CD14-positive monocyte (primary cell): Measurements from ENCODE around the gene CACNA1H. TPM values are rescaled to one million over a fixed set of nuclear protein-coding genes. Genes with fewer than 3 reads are reported as not detected.

Source experiments
- DNase-seq, 3 donors: peaks; one replicate each; pipeline ENCODE4 v3.0.0-alpha.2; 2011 to 2022
- H2AFZ ChIP-seq: 2 replicates; pipeline ENCODE4 v1.6.0; 2012; ENCODE audit warnings: mild to moderate bottlenecking, low read depth, low read length, inconsistent platforms; ENCODE audit not compliant: insufficient read depth, poor library complexity, severe bottlenecking
- H3K27ac ChIP-seq, 2 donors: 1 replicate in 1 of 2; 2 replicates in 1 of 2; pipeline ENCODE4 v1.5.1; 2012 to 2013; ENCODE audit warnings: low read length in 2 of 2, control low read depth in 1 of 2, inconsistent platforms in 1 of 2, low read depth in 1 of 2, mild to moderate bottlenecking in 1 of 2
- H3K27me3 ChIP-seq, 2 donors: one replicate each; pipeline versions ENCODE4 v1.6.0 to v1.6.1; 2011 to 2013; ENCODE audit warnings: low read length in 2 of 2; ENCODE audit not compliant: control insufficient read depth in 2 of 2, insufficient read depth in 2 of 2
- H3K36me3 ChIP-seq, 2 donors: replicated peaks in 1 of 2; 1 replicate in 1 of 2; 2 replicates in 1 of 2; pipeline versions ENCODE4 v1.5.1 to v1.6.1; 2012 to 2013; ENCODE audit warnings: low read length in 2 of 2, control low read depth in 1 of 2, inconsistent platforms in 1 of 2, mild to moderate bottlenecking in 1 of 2; ENCODE audit not compliant: insufficient read depth in 2 of 2, control insufficient read depth in 1 of 2
- H3K4me1 ChIP-seq, 2 donors: 1 replicate in 1 of 2; 2 replicates in 1 of 2; pipeline versions ENCODE4 v1.5.1 to v1.6.1; 2012 to 2013; ENCODE audit warnings: low read length in 2 of 2, control low read depth in 1 of 2, inconsistent platforms in 1 of 2, mild to moderate bottlenecking in 1 of 2, moderate library complexity in 1 of 2; ENCODE audit not compliant: insufficient read depth in 2 of 2, control insufficient read depth in 1 of 2
- H3K4me2 ChIP-seq: replicated peaks from 2 replicates; pipeline ENCODE3; 2012; ENCODE audit warnings: low read length, moderate library complexity, mild to moderate bottlenecking; ENCODE audit not compliant: poor library complexity, severe bottlenecking; ENCODE audit errors: extremely low read depth
- H3K4me3 ChIP-seq, 3 experiments: fragments of 200-600 bp in 1 of 3; sonication (generic) in 1 of 3; replicated peaks in 1 of 3; 1 replicate in 2 of 3; 2 replicates in 1 of 3; pipeline ENCODE4 v1.5.1; 2011 to 2013; ENCODE audit warnings: low read length in 3 of 3, mild to moderate bottlenecking in 3 of 3, control low read depth in 2 of 3, low read depth in 2 of 3, inconsistent platforms in 1 of 3, moderate library complexity in 1 of 3
- H3K79me2 ChIP-seq: 2 replicates; pipeline ENCODE4 v1.6.0; 2012; ENCODE audit warnings: mild to moderate bottlenecking, control low read depth, inconsistent platforms, low read length, moderate library complexity; ENCODE audit not compliant: insufficient read depth
- H3K9ac ChIP-seq: 2 replicates; pipeline ENCODE4 v1.6.0; 2017; ENCODE audit warnings: low read length, mild to moderate bottlenecking; ENCODE audit not compliant: insufficient read depth, poor library complexity, severe bottlenecking
- H3K9me3 ChIP-seq, 2 donors: replicated peaks in 1 of 2; 1 replicate in 1 of 2; 2 replicates in 1 of 2; pipeline versions ENCODE4 v1.5.1 to v1.6.1; 2012 to 2013; ENCODE audit warnings: low read length in 2 of 2, control low read depth in 1 of 2; ENCODE audit not compliant: control insufficient read depth in 1 of 2, insufficient read depth in 1 of 2
- H4K20me1 ChIP-seq: 2 replicates; pipeline ENCODE4 v1.6.0; 2012; ENCODE audit warnings: mild to moderate bottlenecking, low read length, control low read depth, moderate library complexity; ENCODE audit not compliant: insufficient read depth
- H3K27ac Mint-ChIP-seq, 7 donors: one replicate each; pipeline ENCODE4 v1.8.0; 2020; ENCODE audit warnings: mild to moderate bottlenecking in 7 of 7, mixed read lengths in 7 of 7, moderate library complexity in 6 of 7, inconsistent platforms in 2 of 7
- H3K27me3 Mint-ChIP-seq, 3 donors: one replicate each; pipeline ENCODE4 v1.8.0; 2021 to 2022; ENCODE audit warnings: low read depth in 3 of 3, mild to moderate bottlenecking in 3 of 3, mixed read lengths in 3 of 3, moderate library complexity in 3 of 3, inconsistent platforms in 1 of 3
- H3K36me3 Mint-ChIP-seq, 2 donors: one replicate each; pipeline ENCODE4 v1.8.0; 2020; ENCODE audit warnings: mixed read lengths in 2 of 2, inconsistent platforms in 1 of 2, mild to moderate bottlenecking in 1 of 2
- H3K4me1 Mint-ChIP-seq: one replicate; pipeline ENCODE4 v1.8.0; 2020; ENCODE audit warnings: mild to moderate bottlenecking, mixed read lengths
- H3K4me3 Mint-ChIP-seq, 2 donors: one replicate each; pipeline ENCODE4 v1.8.0; 2020; ENCODE audit warnings: mild to moderate bottlenecking in 2 of 2, mixed read lengths in 2 of 2, moderate library complexity in 1 of 2
- H3K9me3 Mint-ChIP-seq, 7 donors: one replicate each; pipeline ENCODE4 v1.8.0; 2020 to 2022; ENCODE audit warnings: mixed read lengths in 7 of 7, mild to moderate bottlenecking in 6 of 7, moderate library complexity in 6 of 7, inconsistent platforms in 2 of 7
- CTCF ChIP-seq: fragments of 200-600 bp; IDR thresholded peaks from one replicate; pipeline ENCODE4 v1.8.0; 2022; ENCODE audit warnings: antibody characterized with exemption, mild to moderate bottlenecking
- WGBS: methylation state at CpG from one replicate; pipeline ENCODE4 v1.1.5; 2013; ENCODE audit warnings: missing lambda C conversion rate; ENCODE audit not compliant: insufficient coverage; 5-methylcytosine and 5-hydroxymethylcytosine counted together
- intact Hi-C, 2 donors: fragments of 100-400 bp; cut with micrococcal nuclease; formaldehyde crosslinking; loops; one replicate each; pipeline versions ENCODE4 v1.15.0 to v1.15.1; 2023
- polyA plus RNA-seq, 3 donors: library from polyadenylated mRNA; depleted of rRNA in 1 of 3; unstranded in 2 of 3; stranded (reverse) in 1 of 3; fragments of 300-500 nt in 2 of 3; fragments of >200 nt in 1 of 3; fragmentation: Illumina TruSeq in 2 of 3; gene quantifications; 1 replicate in 2 of 3; 2 replicates in 1 of 3; pipeline ENCODE4 v1.2.3, GENCODE V29; 2012 to 2021

CACNA1H gene
- polyA plus RNA-seq, 3 donors, result not detected

DNA sequence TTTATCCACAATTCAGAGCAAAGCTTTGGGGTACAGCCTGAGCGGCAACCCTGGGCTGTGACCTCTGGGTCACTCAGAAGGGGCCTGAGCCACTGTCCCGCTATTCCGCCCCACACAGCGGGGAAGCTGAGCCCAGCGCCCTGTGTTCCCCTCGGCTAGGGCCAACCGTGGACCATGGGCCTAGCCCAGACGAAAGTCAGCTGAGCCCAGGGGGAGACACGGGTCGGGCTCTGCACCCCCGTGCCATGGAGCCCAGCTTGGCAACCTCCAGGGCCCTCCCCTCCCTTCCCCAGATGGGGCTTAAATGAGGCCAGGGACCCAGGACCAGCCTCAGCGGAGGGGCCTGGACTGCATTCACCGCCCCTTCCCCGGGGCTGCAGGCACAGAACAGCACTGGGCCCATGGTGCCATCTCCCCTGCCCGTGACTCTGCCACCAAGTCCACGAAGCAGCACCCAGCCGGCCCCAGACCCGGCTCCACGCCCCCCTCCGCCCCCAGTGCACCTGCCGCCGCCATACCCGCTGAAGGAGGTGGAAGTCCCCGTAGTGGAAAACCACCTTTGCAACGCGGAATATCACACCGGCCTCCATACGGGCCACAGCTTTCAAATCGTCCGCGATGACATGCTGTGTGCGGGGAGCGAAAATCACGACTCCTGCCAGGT is 104.8 kb downstream of the CACNA1H start:
- no peak overlapping the region for H3K4me3 Mint-ChIP-seq
- Histone ChIP-seq H3K27me3 (peaks cover 0 to 38% of the 10 kb centered on the region in 2 donors), H3K4me3 (no peak overlapping the region), H3K36me3 (no peaks in the 10 kb centered on the region), H3K27ac (no peak overlapping the region), H3K79me2 (no peaks in the 10 kb centered on the region), H2AFZ (no peak overlapping the region), H3K9me3 (no peaks in the 10 kb centered on the region), H3K4me2 (no peak overlapping the region), H4K20me1 (no peaks in the 10 kb centered on the region), H3K9ac (no peak overlapping the region), H3K4me1 (no peaks in the 10 kb centered on the region)
- TF ChIP-seq CTCF, result no peak
- no peaks in the 10 kb centered on the region for H3K36me3 Mint-ChIP-seq
- H3K27me3 Mint-ChIP-seq, result peaks cover 28 to 49% (median 28%) of the 10 kb centered on the region in 3 donors
- H3K27ac Mint-ChIP-seq, result no peak overlapping the region
- peaks cover 4% of the 10 kb centered on the region for H3K4me1 Mint-ChIP-seq
- WGBS, result 86% methylated on average over 33 of the region's 34 CpGs
- DNase-seq, result no peak
- intact Hi-C loops, result no loop called here
- H3K9me3 Mint-ChIP-seq, result peaks cover 0 to 4% (median 0%) of the 10 kb centered on the region in 7 donors

DNA sequence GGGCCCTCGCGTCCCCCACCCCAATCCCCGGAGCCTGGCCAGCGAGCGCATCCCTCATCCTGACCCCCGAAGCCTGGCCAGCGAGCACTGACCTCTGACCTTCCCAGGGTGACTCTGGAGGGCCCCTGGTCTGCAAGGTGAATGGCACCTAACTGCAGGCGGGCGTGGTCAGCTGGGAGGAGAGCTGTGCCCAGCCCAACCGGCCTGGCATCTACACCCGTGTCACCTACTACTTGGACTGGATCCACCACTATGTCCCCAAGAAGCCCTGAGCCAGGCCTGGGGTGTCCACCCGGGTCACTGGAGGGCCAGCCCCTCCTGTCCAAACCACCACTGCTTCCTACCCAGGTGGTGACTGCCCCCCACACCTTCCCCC is 105.3 kb downstream of the CACNA1H start:
- no peaks in the 10 kb centered on the region for H3K36me3 Mint-ChIP-seq
- Histone ChIP-seq H3K4me3 (no peak overlapping the region), H3K27ac (no peak overlapping the region), H3K9ac (no peak overlapping the region), H3K27me3 (peaks cover 0 to 41% of the 10 kb centered on the region in 2 donors), H4K20me1 (no peaks in the 10 kb centered on the region), H3K4me1 (no peaks in the 10 kb centered on the region), H3K9me3 (no peaks in the 10 kb centered on the region), H2AFZ (no peak overlapping the region), H3K4me2 (no peak overlapping the region), H3K36me3 (no peaks in the 10 kb centered on the region), H3K79me2 (no peaks in the 10 kb centered on the region)
- no peak overlapping the region for H3K4me3 Mint-ChIP-seq
- H3K9me3 Mint-ChIP-seq, result peaks cover 0 to 4% (median 0%) of the 10 kb centered on the region in 7 donors
- H3K27me3 Mint-ChIP-seq, result peaks cover 28 to 54% (median 30%) of the 10 kb centered on the region in 3 donors
- H3K27ac Mint-ChIP-seq, result no peak overlapping the region
- TF ChIP-seq CTCF, result no peak
- WGBS, result 82% methylated on average over 10 of the region's 12 CpGs
- intact Hi-C loops, result no loop called here
- no peak for DNase-seq
- peaks cover 4% of the 10 kb centered on the region for H3K4me1 Mint-ChIP-seq
